GM19324 (cell line): ENCODE measurements around the gene MVP.
"Not testable (repeated sequence)": the region's sequence is repeated elsewhere in the genome, so short reads cannot be mapped to it uniquely, and the experiment has no call there.

ENCODE experiments used
- ATAC-seq: cut with Tn5 transposase; IDR thresholded peaks from one replicate; pipeline ENCODE4 v1.9.1; 2021; ENCODE audit warnings: mild to moderate bottlenecking, moderate library complexity; ENCODE audit not compliant: unreplicated experiment, low FRiP score

The MVP gene

GRCh38 chr16:29820271-29820701, at the start of gene MVP:
Gene MVP, plus strand, starts transcription at chr16:29820462. Its CDS starts 10,088 bp downstream, at chr16:29830550.
- ATAC-seq, result no peak

DNA sequence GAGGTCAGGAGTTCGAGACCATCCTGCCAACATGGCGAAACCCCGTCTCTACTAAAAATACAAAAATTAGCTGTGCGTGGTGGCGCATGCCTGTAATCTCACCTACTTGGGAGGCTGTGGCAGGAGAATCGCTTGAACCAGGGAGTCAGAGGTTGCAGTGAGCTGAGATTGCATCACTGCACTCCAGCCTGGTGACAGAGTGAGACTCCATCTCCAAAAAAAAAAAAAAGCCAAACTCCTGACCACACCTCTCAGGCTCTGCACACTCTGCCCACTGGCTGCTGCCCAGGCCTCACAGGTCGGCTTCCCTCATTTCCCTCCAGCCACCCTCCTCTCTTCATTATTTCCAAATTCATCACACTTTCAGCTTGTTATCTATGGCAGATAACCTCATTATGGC, 47.9 kb upstream of the MVP start:
- ATAC-seq, result not testable (repeated sequence)

GRCh38 chr16:29774730-29775129, 45.5 kb upstream of the MVP start:
- ATAC-seq, result no peak

DNA sequence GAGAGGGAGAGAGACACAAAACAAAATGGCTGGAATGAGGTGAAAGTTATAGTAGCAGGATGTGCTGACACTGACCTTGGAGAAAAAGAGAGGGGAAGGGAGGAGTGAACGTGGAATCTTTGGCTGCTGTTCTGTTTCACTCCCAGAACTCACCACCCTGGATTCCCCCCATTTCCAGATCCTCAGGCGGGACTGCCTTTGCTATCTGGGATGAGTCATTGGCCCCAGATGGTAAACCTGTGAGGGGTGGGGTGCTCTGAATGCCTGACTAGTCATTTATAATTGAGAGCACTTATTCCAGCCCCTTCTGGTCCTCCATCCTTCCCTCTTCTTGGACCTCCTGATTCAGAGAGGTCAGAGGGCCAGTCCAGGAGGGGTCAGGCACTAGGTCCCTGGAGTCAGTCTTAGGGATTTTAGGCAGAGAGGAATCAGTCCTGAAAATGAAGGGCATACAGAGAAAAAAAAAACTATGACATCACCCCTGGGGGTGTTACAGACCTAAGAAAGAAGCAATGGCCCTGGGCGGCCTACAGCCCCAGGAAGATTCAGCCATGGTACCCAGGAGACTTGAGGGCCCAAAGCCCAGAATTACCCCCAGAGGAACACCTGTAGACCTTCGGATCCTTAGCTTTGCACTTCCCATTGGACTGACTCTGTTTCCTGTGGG, 44.4 kb upstream of the MVP start:
- ATAC-seq, result no peak

DNA sequence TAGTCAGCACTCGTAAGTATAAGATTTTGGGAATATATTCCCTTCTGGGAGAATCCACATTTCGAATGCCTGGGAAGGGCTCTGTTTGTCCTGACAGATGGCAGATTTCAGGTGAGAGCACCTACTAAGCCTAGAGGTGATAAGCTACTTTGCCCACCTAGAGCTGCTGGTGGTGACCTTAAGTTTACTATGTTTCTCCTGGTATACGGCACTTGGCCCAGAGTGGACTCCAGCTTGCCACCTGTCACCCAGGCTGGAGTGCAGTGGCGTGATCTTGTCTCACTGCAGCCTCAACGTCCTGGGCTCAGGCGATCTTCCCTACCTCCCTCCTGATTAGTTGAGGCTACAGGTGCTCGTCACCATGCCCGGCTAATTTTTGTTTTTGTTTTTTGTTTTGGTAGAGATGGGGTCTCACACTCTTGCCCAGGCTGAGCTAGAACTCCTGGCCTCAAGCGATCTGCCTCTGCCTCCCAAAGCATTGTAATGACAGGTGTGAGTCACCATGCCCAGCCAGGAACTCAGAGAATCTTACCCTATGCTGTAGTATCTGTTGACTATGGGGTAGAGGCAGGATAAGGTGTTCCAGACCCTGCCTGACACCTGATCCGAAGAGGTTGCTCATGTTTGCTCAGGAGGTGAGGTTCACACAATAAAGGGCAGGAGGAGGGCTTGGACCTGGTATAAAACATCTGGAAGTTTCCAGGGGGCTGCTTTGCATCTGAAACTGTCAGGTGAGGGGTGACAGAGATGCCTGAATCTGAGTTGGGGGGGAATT, 42.5 kb upstream of the MVP start, which contains the start of gene ZG16:
Gene ZG16 (plus strand): TSS at position 681 of the 775 bp plus-strand sequence. CDS start 1,011 bp downstream, outside the sequence.
- no peak for ATAC-seq

DNA sequence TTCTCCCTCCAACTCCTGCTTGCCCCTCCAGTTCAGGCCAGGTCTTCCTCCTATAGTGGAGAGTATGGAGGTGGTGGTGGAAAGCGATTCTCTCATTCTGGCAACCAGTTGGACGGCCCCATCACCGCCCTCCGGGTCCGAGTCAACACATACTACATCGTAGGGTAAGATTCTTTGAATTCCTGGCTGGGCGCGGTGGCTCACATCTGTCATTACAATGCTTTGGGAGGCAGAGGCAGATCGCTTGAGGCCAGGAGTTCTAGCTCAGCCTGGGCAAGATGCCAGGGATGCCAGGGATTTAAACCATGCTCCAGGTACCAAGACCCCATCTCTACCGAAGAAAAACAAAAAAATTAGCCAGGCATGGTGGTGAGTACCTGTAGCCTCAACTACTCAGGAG, 40.8 kb upstream of the MVP start:
- ATAC-seq, result no peak

DNA sequence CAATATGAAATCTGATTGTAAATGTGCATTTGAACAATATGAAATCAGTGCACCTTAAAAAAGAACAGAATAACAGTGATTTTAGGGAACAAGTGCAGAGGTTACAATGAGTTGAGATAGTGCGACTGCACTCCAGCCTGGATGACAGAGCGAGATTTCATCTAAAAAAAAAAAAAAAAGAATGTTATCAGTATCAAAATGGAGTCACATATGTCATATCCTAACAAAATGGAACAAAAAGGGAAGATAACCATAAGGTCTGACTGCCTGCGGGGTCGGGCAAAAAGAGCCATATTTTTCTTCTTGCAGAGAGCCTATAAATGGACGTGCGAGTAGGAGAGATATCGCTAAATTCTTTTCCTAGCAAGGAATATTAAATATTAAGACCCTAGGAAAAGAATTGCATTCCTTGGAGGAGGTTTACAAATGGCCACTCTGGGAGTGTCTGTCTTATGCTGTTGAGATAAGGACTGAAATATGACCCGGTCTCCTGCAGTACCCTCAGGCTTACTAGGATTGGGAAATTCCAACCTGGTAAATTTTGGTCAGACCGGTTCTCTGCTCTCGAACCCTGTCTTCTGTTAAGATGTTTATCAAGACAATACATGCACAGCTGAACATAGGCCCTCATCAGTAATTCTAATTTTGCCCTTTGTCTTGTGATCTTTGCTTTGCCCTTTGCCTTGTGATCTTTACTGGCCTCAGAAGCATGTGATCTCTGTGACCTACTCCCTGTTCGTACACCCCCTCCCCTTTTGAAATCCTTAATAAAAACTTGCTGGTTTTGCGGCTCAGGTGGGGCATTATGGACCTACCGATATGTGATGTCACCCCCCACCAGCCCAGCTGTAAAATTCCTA, 36.9 kb upstream of the MVP start:
- ATAC-seq, result not testable (repeated sequence)

DNA sequence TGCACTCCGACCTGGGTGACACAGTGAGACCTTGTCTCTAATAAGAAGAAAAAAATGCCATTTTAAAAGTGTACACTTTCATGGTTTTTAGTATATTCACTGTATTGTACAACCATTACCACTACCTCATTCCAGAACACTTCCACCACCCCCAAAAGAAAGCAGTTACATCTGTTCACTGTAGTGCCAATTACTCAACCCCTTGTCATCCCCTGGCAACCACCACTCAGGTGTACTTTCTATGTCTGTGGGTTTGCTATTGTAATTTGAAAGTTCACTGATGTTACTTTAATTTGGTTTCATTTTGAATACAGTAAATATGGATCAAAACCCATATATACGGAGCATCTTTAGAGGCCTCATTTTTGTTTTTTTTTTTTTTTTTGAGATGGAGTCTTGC, 36.1 kb upstream of the MVP start:
- no peak for ATAC-seq

GRCh38 chr16:29784901-29785500, 35.3 kb upstream of the MVP start:
- no peak for ATAC-seq

DNA sequence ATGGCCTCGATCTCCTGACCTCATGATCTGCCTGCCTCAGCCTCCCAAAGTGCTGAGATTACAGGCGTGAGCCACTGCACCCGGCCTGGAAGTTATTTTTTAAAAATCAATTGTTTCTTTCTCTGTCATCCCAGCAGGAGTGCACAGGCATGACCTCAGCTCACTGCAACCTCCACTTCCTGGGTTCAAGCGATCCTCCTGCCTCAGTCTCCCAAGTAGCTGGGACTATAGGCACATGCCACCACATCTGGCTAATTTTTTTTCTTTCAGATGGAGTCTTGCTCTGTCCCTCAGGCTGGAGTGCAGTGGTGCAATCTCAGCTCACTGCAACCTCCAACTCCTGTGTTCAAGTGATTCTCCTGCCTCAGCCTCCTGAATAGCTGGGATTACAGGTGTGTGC, 33.1 kb upstream of the MVP start:
- ATAC-seq, result not testable (repeated sequence)

DNA sequence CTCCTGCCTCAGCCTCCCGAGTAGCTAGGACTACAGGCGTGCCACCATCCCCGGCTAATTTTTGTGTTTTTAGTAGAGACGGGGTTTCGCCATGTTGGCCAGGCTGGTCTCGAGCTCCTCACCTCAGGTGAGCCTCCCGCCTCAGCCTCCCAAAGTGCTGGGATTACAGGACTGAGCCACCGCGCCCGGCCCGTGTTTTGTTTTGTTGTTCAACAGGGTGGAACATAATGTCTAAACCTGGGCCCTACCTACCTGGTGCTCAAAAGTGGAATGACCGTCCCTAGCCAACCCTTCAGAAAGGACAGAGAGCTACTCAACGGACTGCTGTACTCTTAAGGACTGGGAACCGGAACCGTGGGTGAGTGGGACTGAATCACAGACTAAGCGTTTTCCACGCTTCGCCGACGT, 30.5 kb upstream of the MVP start:
- ATAC-seq, result no peak

- ATAC-seq, result peak; percentile 91
Measured at GRCh38 chr16:29790183-29790948, 29.9 kb upstream of the MVP start, which contains the start of gene KIF22. Gene KIF22, plus strand, starts transcription at chr16:29790751. Its CDS starts 9 bp downstream, at chr16:29790760.

DNA sequence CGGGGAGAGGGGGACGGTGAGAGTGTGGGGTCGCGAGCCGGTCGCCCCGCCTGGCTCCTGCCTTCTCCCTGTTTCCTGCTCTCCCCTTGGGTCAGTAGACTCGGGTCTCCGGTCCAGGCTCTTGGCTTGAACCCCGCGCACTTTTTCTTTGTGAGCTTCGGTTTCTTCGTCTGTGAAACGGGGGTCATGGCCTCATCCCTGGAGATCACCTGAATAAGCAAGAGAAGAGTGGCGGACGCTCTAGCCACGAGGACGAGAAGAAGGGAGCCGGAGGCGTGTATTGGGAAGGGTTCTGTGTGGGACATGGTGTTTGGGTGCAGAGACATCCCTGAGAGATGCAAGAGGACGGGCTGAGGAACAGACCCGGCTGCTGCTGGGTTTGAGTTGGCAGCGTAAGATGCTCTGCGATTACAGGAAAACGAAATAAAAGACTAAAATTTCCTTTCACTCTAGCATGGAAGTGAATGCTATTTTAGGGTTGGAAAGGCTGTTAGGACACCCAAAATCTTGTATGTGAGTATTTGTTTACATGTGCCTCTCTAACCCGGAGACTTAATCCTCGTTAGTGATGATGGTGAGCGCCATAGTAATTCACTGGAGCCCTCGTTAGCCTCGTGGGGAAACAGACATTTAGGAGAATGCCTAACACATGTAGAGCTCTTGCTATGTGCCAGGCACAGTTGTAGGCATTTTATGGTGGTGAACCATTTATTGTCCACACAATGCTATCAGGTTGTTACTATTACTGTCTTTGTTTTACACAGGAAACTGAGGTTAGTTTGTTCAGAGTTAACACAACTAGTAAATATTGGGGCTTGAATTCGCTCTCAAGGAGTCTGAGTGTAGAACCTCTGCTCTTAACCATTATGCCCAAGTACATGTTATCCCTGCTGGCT, 29.1 kb upstream of the MVP start:
- ATAC-seq, result no peak

- no peak for ATAC-seq
Measured at GRCh38 chr16:29791845-29792807, 28.1 kb upstream of the MVP start.

GRCh38 chr16:29793153-29793552, 27.1 kb upstream of the MVP start:
- not testable (repeated sequence) for ATAC-seq

DNA sequence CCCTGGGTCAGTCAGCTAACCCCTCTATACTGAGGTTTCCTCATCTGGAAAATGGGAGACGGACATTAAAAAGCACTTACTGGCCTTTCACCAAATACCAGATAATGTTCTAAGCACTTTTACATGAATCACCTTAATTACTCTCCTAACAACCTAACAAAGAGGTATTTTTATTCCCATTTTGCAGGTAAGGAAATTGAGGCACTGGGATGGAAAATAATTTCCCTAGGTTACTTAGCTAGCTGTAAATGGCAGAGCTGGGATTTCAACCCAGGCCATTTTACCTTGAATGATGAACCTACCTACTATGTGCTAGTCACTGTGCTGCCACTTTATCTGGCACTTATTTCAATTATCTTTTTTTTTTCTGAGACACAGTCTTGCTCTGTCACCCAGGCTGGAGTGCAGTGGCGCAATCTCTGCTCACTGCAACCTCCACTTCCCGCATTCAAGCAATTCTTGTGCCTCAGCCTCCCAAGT, 26.0 kb upstream of the MVP start:
- ATAC-seq, result no peak

- no peak for ATAC-seq
Measured at GRCh38 chr16:29802416-29802935, 17.8 kb upstream of the MVP start.
